WTC11 (cell line): ENCODE data around the gene EEF2. TPM values are rescaled to one million over a fixed set of nuclear protein-coding genes. Genes with fewer than 3 reads are reported as not detected.

ENCODE experiments used
- ATAC-seq: fragments of 200-7000 bp; cut with Tn5 transposase; 2 replicates; pipeline ENCODE4 v1.10.0; 2021; ENCODE audit warnings: mild to moderate bottlenecking, moderate library complexity
- CTCF ChIA-PET: fragments of 300-600 bp; sonication (Branson Sonifier 250); formaldehyde crosslinking; loops from one replicate; lab custom pipeline; 2021; ENCODE audit warnings: antibody characterized with exemption; lab: Charles Lee
- POLR2A ChIA-PET: fragments of 350-600 bp; sonication (Branson Sonifier 250); formaldehyde crosslinking; loops from one replicate; lab custom pipeline; 2021; ENCODE audit warnings: antibody characterized with exemption; lab: Charles Lee
- DNase-seq: peaks from one replicate; pipeline ENCODE4 v3.0.0; 2021; ENCODE audit warnings: low spot score
- H3K27ac Mint-ChIP-seq: 2 replicates; pipeline ENCODE4 v1.8.0; 2021; ENCODE audit warnings: mixed read lengths
- H3K27me3 Mint-ChIP-seq: 2 replicates; pipeline ENCODE4 v1.8.0; 2021; ENCODE audit warnings: low read depth, mild to moderate bottlenecking, moderate library complexity, mixed read lengths
- H3K36me3 Mint-ChIP-seq: 2 replicates; pipeline ENCODE4 v1.8.0; 2021; ENCODE audit warnings: mixed read lengths
- H3K4me1 Mint-ChIP-seq: 2 replicates; pipeline ENCODE4 v1.8.0; 2022; ENCODE audit warnings: mixed read lengths
- H3K4me3 Mint-ChIP-seq: 2 replicates; pipeline ENCODE4 v1.8.0; 2021; ENCODE audit warnings: mild to moderate bottlenecking, moderate library complexity, mixed read lengths
- H3K9me3 Mint-ChIP-seq: 2 replicates; pipeline ENCODE4 v1.8.0; 2021; ENCODE audit warnings: mixed read lengths
- CREM ChIP-seq: sonication (generic); formaldehyde crosslinking; IDR thresholded peaks from 2 replicates; pipeline ENCODE4 v1.8.1; 2022; ENCODE audit warnings: mild to moderate bottlenecking, missing genetic modification reagents, moderate library complexity
- ELF4 ChIP-seq: sonication (generic); formaldehyde crosslinking; IDR thresholded peaks from 2 replicates; pipeline ENCODE4 v1.8.1; 2022; ENCODE audit warnings: low read depth, mild to moderate bottlenecking, moderate library complexity, missing genetic modification reagents
- GRHL2 ChIP-seq: fragments of 250-450 bp; sonication (Bioruptor Pico); IDR thresholded peaks from 2 replicates; pipeline ENCODE4 v1.8.0; 2022; ENCODE audit warnings: mild to moderate bottlenecking, moderate library complexity; ENCODE audit not compliant: insufficient replicate concordance, severe bottlenecking
- NR2C2 ChIP-seq: sonication (generic); formaldehyde crosslinking; IDR thresholded peaks from 2 replicates; pipeline ENCODE4 v1.8.0; 2022; ENCODE audit warnings: mild to moderate bottlenecking, missing genetic modification reagents
- RORB ChIP-seq: fragments of 250-450 bp; sonication (Bioruptor Pico); IDR thresholded peaks from 2 replicates; pipeline ENCODE4 v1.9.0; 2021; ENCODE audit warnings: mild to moderate bottlenecking
- ZBTB21 ChIP-seq: sonication (generic); formaldehyde crosslinking; IDR thresholded peaks from 2 replicates; pipeline ENCODE4 v1.8.1; 2023; ENCODE audit warnings: mild to moderate bottlenecking, missing genetic modification reagents, borderline replicate concordance
- ZNF232 ChIP-seq: sonication (generic); formaldehyde crosslinking; IDR thresholded peaks from 2 replicates; pipeline ENCODE4 v1.8.0; 2022; ENCODE audit warnings: mild to moderate bottlenecking, missing genetic modification reagents
- ZNF416 ChIP-seq: fragments of 250-450 bp; sonication (Bioruptor Pico); IDR thresholded peaks from 2 replicates; pipeline ENCODE4 v1.9.0; 2021; ENCODE audit warnings: mild to moderate bottlenecking, inconsistent platforms
- total RNA-seq: library from RNA; stranded (reverse); gene quantifications from 3 replicates; pipeline ENCODE4 v1.2.3, GENCODE V29; 2021
- TF ChIP-seq, protein P1 (sequence below): sonication (generic); formaldehyde crosslinking; IDR thresholded peaks from 2 replicates; pipeline ENCODE4 v1.8.1; 2022; ENCODE audit warnings: low read depth, mild to moderate bottlenecking, moderate library complexity, missing genetic modification reagents, borderline replicate concordance
- TF ChIP-seq, protein P2 (sequence below): sonication (generic); formaldehyde crosslinking; IDR thresholded peaks from 2 replicates; pipeline ENCODE4 v1.8.1; 2023; ENCODE audit warnings: mild to moderate bottlenecking, moderate library complexity, missing genetic modification reagents
- TF ChIP-seq, protein P3 (sequence below): sonication (generic); formaldehyde crosslinking; conservative IDR thresholded peaks from 2 replicates; pipeline ENCODE4 v1.8.1; 2022; ENCODE audit warnings: mild to moderate bottlenecking, missing genetic modification reagents
- TF ChIP-seq, protein P4 (sequence below): sonication (generic); formaldehyde crosslinking; IDR thresholded peaks from 2 replicates; pipeline ENCODE4 v1.8.1; 2022; ENCODE audit warnings: mild to moderate bottlenecking, moderate library complexity, missing genetic modification reagents
- TF ChIP-seq, protein P5 (sequence below): sonication (generic); formaldehyde crosslinking; IDR thresholded peaks from 2 replicates; pipeline ENCODE4 v1.8.1; 2022; ENCODE audit warnings: mild to moderate bottlenecking, missing genetic modification reagents, moderate library complexity, borderline replicate concordance
- TF ChIP-seq, protein P6 (sequence below): fragments of 250-450 bp; sonication (Bioruptor Pico); IDR thresholded peaks from 2 replicates; pipeline ENCODE4 v1.9.0; 2021; ENCODE audit warnings: mild to moderate bottlenecking, borderline replicate concordance
- TF ChIP-seq, protein P7 (sequence below): sonication (generic); formaldehyde crosslinking; IDR thresholded peaks from 2 replicates; pipeline ENCODE4 v1.8.0; 2022; ENCODE audit warnings: missing genetic modification reagents
- TF ChIP-seq, protein P8 (sequence below): sonication (generic); formaldehyde crosslinking; IDR thresholded peaks from 2 replicates; pipeline ENCODE4 v1.8.0; 2022; ENCODE audit warnings: mild to moderate bottlenecking, missing genetic modification reagents

EEF2 gene
- total RNA-seq, 1 experiment from 2014 or later = 3,572 TPM

DNA sequence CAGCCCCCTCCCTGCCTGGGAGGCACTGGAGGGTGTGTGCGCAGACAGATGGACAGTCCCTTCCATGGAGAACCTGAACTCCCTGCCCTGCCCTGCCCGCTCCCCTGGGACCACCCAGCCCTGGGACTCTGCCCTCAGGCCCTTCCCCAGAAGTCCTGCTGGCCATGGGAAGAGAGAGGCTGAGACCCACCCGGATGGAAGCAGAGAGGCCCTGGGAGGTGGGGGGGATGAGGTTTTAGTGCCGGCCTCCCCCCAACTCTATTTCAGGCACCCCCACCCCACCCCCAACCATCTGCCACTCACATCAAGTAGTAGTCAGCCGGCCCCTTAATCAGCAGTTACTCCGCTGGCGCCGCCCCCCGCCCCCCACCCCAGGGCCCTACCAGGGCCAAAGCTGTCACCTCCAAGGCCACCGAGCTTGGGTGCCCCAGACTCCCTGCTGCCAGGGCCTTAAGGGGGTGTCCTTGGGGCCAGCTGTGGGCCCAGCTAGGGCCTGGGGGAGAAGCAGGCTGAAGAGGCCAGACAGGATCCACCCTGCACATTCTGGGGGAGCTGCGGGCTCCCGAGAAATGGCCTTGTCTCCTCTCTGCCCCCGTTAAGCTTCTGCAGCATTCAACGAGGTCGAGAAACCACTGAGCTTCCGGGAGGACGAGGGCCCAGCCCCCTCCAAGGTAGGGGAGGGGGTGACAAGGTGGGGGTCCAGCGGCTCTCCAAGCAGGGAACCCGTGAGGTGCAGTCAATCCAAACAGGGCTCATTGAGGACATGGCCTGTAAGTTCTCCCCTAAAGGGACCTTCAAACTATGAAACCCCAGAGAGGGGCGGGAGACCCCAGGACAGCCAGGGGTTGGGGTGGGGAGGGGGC is 35.0 kb downstream of the EEF2 start:
- Mint-ChIP-seq H3K9me3 (no peaks in the 10 kb centered on the region), H3K27me3 (no peaks in the 10 kb centered on the region), H3K27ac (no peak overlapping the region), H3K36me3 (no peaks in the 10 kb centered on the region), H3K4me3 (no peak overlapping the region), H3K4me1 (peaks cover 8% of the 10 kb centered on the region)
- DNase-seq (no peak), ATAC-seq (no peak)
- POLR2A ChIA-PET = interaction anchor here (0.6 to 2.7 kb wide), 2 partner anchors 17 to 18 kb away, joined by 3 to 11 read pairs; partner anchors contain the start of gene NMRK2
- no peak for TF ChIP-seq ZBTB21
- TF ChIP-seq, protein P1, sequence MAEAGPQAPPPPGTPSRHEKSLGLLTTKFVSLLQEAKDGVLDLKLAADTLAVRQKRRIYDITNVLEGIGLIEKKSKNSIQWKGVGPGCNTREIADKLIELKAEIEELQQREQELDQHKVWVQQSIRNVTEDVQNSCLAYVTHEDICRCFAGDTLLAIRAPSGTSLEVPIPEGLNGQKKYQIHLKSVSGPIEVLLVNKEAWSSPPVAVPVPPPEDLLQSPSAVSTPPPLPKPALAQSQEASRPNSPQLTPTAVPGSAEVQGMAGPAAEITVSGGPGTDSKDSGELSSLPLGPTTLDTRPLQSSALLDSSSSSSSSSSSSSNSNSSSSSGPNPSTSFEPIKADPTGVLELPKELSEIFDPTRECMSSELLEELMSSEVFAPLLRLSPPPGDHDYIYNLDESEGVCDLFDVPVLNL (CRISPR knock-in tag) = no peak
- TF ChIP-seq, protein P2, sequence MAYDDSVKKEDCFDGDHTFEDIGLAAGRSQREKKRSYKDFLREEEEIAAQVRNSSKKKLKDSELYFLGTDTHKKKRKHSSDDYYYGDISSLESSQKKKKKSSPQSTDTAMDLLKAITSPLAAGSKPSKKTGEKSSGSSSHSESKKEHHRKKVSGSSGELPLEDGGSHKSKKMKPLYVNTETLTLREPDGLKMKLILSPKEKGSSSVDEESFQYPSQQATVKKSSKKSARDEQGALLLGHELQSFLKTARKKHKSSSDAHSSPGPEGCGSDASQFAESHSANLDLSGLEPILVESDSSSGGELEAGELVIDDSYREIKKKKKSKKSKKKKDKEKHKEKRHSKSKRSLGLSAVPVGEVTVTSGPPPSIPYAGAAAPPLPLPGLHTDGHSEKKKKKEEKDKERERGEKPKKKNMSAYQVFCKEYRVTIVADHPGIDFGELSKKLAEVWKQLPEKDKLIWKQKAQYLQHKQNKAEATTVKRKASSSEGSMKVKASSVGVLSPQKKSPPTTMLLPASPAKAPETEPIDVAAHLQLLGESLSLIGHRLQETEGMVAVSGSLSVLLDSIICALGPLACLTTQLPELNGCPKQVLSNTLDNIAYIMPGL (CRISPR knock-in tag) = no peak
- no peak for TF ChIP-seq GRHL2 (CRISPR knock-in tag)
- TF ChIP-seq, protein P3, sequence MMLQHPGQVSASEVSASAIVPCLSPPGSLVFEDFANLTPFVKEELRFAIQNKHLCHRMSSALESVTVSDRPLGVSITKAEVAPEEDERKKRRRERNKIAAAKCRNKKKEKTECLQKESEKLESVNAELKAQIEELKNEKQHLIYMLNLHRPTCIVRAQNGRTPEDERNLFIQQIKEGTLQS (CRISPR knock-in tag) = no peak
- TF ChIP-seq, protein P4, sequence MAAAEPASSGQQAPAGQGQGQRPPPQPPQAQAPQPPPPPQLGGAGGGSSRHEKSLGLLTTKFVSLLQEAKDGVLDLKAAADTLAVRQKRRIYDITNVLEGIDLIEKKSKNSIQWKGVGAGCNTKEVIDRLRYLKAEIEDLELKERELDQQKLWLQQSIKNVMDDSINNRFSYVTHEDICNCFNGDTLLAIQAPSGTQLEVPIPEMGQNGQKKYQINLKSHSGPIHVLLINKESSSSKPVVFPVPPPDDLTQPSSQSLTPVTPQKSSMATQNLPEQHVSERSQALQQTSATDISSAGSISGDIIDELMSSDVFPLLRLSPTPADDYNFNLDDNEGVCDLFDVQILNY = no peak
- no peak for TF ChIP-seq NR2C2 (CRISPR knock-in tag)
- TF ChIP-seq, protein P5, sequence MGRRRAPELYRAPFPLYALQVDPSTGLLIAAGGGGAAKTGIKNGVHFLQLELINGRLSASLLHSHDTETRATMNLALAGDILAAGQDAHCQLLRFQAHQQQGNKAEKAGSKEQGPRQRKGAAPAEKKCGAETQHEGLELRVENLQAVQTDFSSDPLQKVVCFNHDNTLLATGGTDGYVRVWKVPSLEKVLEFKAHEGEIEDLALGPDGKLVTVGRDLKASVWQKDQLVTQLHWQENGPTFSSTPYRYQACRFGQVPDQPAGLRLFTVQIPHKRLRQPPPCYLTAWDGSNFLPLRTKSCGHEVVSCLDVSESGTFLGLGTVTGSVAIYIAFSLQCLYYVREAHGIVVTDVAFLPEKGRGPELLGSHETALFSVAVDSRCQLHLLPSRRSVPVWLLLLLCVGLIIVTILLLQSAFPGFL (CRISPR knock-in tag) = no peak
- no peak for TF ChIP-seq ZNF416 (CRISPR knock-in tag)
- CTCF ChIA-PET = interaction anchor here (1.5 to 2.0 kb wide), 2 partner anchors 37 to 69 kb away, joined by 4 to 9 read pairs; no protein-coding TSS in a partner anchor

DNA sequence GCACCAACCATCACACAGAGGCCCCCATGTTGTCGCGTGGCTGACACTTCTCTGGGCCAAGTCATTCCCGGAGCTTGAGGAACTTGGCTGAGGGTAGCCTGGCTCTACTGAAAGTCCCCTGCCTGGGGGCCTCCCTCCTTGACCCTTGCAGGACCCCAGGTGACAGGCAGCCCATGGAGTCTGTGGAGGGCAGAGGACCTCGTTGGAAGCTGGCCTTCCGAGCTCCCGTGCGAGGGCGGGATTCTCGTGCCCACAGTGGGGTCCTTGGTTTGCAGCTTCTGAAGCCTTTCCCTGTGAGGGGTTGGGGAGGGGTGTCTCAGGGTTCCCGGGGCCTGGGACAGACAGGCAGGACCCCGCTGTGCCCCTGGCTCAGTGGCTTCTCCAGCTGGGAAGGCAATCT is 36.0 kb downstream of the EEF2 start:
- H3K36me3 Mint-ChIP-seq = peaks cover under 1% of the 10 kb centered on the region
- peaks cover 8% of the 10 kb centered on the region for H3K4me1 Mint-ChIP-seq
- no peaks in the 10 kb centered on the region for H3K27me3 Mint-ChIP-seq
- no peak for DNase-seq
- no peak overlapping the region for H3K4me3 Mint-ChIP-seq
- H3K9me3 Mint-ChIP-seq = no peaks in the 10 kb centered on the region
- ChIA-PET POLR2A (interaction anchor here (2.7 kb wide), 1 partner anchor 19 kb away, joined by 11 read pairs; no protein-coding TSS in a partner anchor), CTCF (interaction anchor here (1.5 to 2.0 kb wide), 2 partner anchors 38 to 68 kb away, joined by 4 to 9 read pairs; no protein-coding TSS in a partner anchor)
- ATAC-seq = no peak
- no peak overlapping the region for H3K27ac Mint-ChIP-seq
- TF ChIP-seq, protein P6, sequence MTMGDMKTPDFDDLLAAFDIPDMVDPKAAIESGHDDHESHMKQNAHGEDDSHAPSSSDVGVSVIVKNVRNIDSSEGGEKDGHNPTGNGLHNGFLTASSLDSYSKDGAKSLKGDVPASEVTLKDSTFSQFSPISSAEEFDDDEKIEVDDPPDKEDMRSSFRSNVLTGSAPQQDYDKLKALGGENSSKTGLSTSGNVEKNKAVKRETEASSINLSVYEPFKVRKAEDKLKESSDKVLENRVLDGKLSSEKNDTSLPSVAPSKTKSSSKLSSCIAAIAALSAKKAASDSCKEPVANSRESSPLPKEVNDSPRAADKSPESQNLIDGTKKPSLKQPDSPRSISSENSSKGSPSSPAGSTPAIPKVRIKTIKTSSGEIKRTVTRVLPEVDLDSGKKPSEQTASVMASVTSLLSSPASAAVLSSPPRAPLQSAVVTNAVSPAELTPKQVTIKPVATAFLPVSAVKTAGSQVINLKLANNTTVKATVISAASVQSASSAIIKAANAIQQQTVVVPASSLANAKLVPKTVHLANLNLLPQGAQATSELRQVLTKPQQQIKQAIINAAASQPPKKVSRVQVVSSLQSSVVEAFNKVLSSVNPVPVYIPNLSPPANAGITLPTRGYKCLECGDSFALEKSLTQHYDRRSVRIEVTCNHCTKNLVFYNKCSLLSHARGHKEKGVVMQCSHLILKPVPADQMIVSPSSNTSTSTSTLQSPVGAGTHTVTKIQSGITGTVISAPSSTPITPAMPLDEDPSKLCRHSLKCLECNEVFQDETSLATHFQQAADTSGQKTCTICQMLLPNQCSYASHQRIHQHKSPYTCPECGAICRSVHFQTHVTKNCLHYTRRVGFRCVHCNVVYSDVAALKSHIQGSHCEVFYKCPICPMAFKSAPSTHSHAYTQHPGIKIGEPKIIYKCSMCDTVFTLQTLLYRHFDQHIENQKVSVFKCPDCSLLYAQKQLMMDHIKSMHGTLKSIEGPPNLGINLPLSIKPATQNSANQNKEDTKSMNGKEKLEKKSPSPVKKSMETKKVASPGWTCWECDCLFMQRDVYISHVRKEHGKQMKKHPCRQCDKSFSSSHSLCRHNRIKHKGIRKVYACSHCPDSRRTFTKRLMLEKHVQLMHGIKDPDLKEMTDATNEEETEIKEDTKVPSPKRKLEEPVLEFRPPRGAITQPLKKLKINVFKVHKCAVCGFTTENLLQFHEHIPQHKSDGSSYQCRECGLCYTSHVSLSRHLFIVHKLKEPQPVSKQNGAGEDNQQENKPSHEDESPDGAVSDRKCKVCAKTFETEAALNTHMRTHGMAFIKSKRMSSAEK (CRISPR knock-in tag) = no peak
- TF ChIP-seq, protein P7, sequence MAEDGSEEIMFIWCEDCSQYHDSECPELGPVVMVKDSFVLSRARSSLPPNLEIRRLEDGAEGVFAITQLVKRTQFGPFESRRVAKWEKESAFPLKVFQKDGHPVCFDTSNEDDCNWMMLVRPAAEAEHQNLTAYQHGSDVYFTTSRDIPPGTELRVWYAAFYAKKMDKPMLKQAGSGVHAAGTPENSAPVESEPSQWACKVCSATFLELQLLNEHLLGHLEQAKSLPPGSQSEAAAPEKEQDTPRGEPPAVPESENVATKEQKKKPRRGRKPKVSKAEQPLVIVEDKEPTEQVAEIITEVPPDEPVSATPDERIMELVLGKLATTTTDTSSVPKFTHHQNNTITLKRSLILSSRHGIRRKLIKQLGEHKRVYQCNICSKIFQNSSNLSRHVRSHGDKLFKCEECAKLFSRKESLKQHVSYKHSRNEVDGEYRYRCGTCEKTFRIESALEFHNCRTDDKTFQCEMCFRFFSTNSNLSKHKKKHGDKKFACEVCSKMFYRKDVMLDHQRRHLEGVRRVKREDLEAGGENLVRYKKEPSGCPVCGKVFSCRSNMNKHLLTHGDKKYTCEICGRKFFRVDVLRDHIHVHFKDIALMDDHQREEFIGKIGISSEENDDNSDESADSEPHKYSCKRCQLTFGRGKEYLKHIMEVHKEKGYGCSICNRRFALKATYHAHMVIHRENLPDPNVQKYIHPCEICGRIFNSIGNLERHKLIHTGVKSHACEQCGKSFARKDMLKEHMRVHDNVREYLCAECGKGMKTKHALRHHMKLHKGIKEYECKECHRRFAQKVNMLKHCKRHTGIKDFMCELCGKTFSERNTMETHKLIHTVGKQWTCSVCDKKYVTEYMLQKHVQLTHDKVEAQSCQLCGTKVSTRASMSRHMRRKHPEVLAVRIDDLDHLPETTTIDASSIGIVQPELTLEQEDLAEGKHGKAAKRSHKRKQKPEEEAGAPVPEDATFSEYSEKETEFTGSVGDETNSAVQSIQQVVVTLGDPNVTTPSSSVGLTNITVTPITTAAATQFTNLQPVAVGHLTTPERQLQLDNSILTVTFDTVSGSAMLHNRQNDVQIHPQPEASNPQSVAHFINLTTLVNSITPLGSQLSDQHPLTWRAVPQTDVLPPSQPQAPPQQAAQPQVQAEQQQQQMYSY (CRISPR knock-in tag) = no peak
- TF ChIP-seq NR2C2 (CRISPR knock-in tag) (no peak), ELF4 (CRISPR knock-in tag) (no peak), RORB (CRISPR knock-in tag) (no peak), CREM (CRISPR knock-in tag) (no peak), ZNF232 (CRISPR knock-in tag) (no peak)
- TF ChIP-seq, protein P8, sequence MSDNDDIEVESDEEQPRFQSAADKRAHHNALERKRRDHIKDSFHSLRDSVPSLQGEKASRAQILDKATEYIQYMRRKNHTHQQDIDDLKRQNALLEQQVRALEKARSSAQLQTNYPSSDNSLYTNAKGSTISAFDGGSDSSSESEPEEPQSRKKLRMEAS = no peak
